Endothelial cell of umbilical vein (primary cell): ENCODE measurements around the gene MGST1. TPM values are rescaled to one million over a fixed set of nuclear protein-coding genes. Genes with fewer than 3 reads are reported as not detected.

Experiments
- BruUV-seq: library from RNA; stranded (reverse); fragments of 400-500 nt; replicated peaks from 2 replicates; lab custom pipeline; 2021; lab: Mats Ljungman, UMichigan
- CTCF ChIA-PET: fragments of 300-600, 350-600 bp; sonication (Branson Sonifier 250); formaldehyde crosslinking; loops from one replicate; lab custom pipeline; 2021; ENCODE audit warnings: antibody characterized with exemption, inconsistent platforms; lab: Charles Lee
- POLR2A ChIA-PET: fragments of 300-600, 350-600 bp; sonication (Branson Sonifier 250); formaldehyde crosslinking; loops from one replicate; lab custom pipeline; 2021; ENCODE audit warnings: antibody characterized with exemption, inconsistent platforms; lab: Charles Lee
- DNase-seq: peaks from one replicate; pipeline ENCODE4 v3.0.0-alpha.2; 2011; ENCODE audit warnings: low read depth, low spot score
- FAIRE-seq: peaks from 2 replicates; lab custom pipeline; 2011; peaks lifted over from hg19 to GRCh38; lab: Jason Lieb, UNC
- H2AFZ ChIP-seq: 2 replicates; pipeline ENCODE4 v1.6.0; 2012; ENCODE audit warnings: low read depth, low read length, control low read depth, inconsistent platforms
- H3K27ac ChIP-seq: 2 replicates; pipeline ENCODE4 v1.5.1; 2011; ENCODE audit warnings: low read depth, mild to moderate bottlenecking, control low read depth, low read length, moderate library complexity; ENCODE audit not compliant: insufficient read depth
- H3K27me3 ChIP-seq, 2 experiments: 2 replicates each; pipeline versions ENCODE4 v1.6.0 to v1.6.1; 2011; ENCODE audit warnings: low read length in 2 of 2, mixed read lengths in 1 of 2; ENCODE audit not compliant: control insufficient read depth in 2 of 2, insufficient read depth in 2 of 2
- H3K36me3 ChIP-seq, 2 experiments: 2 replicates in 1 of 2; 3 replicates in 1 of 2; pipeline ENCODE4 v1.5.1; 2011; ENCODE audit warnings: low read length in 2 of 2, mild to moderate bottlenecking in 1 of 2, moderate library complexity in 1 of 2; ENCODE audit not compliant: control insufficient read depth in 2 of 2, insufficient read depth in 2 of 2; ENCODE audit errors: extremely low read depth in 1 of 2
- H3K4me1 ChIP-seq: 3 replicates; pipeline ENCODE4 v1.5.1; 2011; ENCODE audit warnings: mild to moderate bottlenecking, low read length; ENCODE audit not compliant: control insufficient read depth, insufficient read depth; ENCODE audit errors: extremely low read depth
- H3K4me2 ChIP-seq: 2 replicates; pipeline ENCODE4 v1.6.1; 2011; ENCODE audit warnings: low read length, control low read depth, mixed read lengths; ENCODE audit not compliant: insufficient read depth
- H3K4me3 ChIP-seq, 3 experiments: fragments of 200-600 bp in 1 of 3; sonication (generic), shearing (Covaris generic) in 1 of 3; replicated peaks in 1 of 3; 2 replicates each; pipeline ENCODE4 v1.5.1; 2011 to 2016; ENCODE audit warnings: control low read depth in 3 of 3, low read length in 3 of 3, mild to moderate bottlenecking in 2 of 3, inconsistent platforms in 1 of 3, low read depth in 1 of 3, moderate library complexity in 1 of 3; ENCODE audit not compliant: insufficient read depth in 1 of 3
- H3K79me2 ChIP-seq: 2 replicates; pipeline ENCODE4 v1.6.0; 2012; ENCODE audit warnings: low read length, inconsistent platforms; ENCODE audit not compliant: control insufficient read depth, insufficient read depth
- H3K9ac ChIP-seq: replicated peaks from 2 replicates; pipeline ENCODE3; 2011; ENCODE audit warnings: low read length, control low read depth; ENCODE audit not compliant: insufficient read depth; ENCODE audit errors: extremely low read depth
- H3K9me1 ChIP-seq: replicated peaks from 3 replicates; pipeline ENCODE4 v1.6.0; 2011; ENCODE audit warnings: mild to moderate bottlenecking, low read length; ENCODE audit not compliant: control insufficient read depth, insufficient read depth; ENCODE audit errors: extremely low read depth
- H3K9me3 ChIP-seq: replicated peaks from 2 replicates; pipeline ENCODE4 v1.5.1; 2012; ENCODE audit warnings: low read length, inconsistent platforms; ENCODE audit not compliant: control insufficient read depth, insufficient read depth
- H4K20me1 ChIP-seq: replicated peaks from 2 replicates; pipeline ENCODE3; 2011; ENCODE audit warnings: mild to moderate bottlenecking, low read length; ENCODE audit not compliant: control insufficient read depth, insufficient read depth; ENCODE audit errors: extremely low read depth
- EZH2 ChIP-seq: IDR thresholded peaks from 2 replicates; pipeline ENCODE4 v1.6.1; 2012; ENCODE audit warnings: borderline replicate concordance, low read depth, mild to moderate bottlenecking, moderate library complexity, low read length, inconsistent platforms; ENCODE audit not compliant: severe bottlenecking
- FOS ChIP-seq: IDR thresholded peaks from 2 replicates; pipeline ENCODE4 v1.6.1; 2011; ENCODE audit warnings: mild to moderate bottlenecking, low read length, moderate library complexity, borderline replicate concordance; ENCODE audit not compliant: insufficient read depth
- GATA2 ChIP-seq: IDR thresholded peaks from 2 replicates; pipeline ENCODE4 v1.7.0; 2011; ENCODE audit warnings: low read depth, mild to moderate bottlenecking, moderate library complexity, mixed read lengths, low read length; ENCODE audit not compliant: insufficient read length, insufficient read depth
- JUN ChIP-seq: IDR thresholded peaks from 2 replicates; pipeline ENCODE4 v1.6.1; 2011; ENCODE audit warnings: borderline replicate concordance, low read depth; ENCODE audit not compliant: insufficient read length, insufficient read depth
- MYC ChIP-seq: IDR thresholded peaks from one replicate; pipeline ENCODE4 v1.6.1; 2011; ENCODE audit warnings: mild to moderate bottlenecking, low read depth, low read length
- POLR2A ChIP-seq: IDR thresholded peaks from 2 replicates; pipeline ENCODE4 v1.6.1; 2012; ENCODE audit warnings: low read depth, mild to moderate bottlenecking, control low read depth, low read length
- POLR2AphosphoS5 ChIP-seq: IDR thresholded peaks from 2 replicates; pipeline ENCODE4 v1.6.1; 2012; ENCODE audit warnings: low read depth, mild to moderate bottlenecking, control low read depth, low read length, moderate library complexity; ENCODE audit not compliant: insufficient read depth
- dilution Hi-C: fragments of 300-500 bp; cut with MboI; formaldehyde crosslinking; loops from one replicate; pipeline ENCODE4 v1.15.0; 2019; ENCODE audit warnings: low sequenced_read_pairs; ENCODE audit not compliant: extremely low pct_ligation_motif_present
- intact Hi-C: fragments of 100-400 bp; cut with micrococcal nuclease; formaldehyde crosslinking; loops from one replicate; pipeline ENCODE4 v1.10.0; 2022
- polyA plus RNA-seq, 4 experiments: library from polyadenylated mRNA; depleted of rRNA in 3 of 4; stranded (reverse) in 3 of 4; unstranded in 1 of 4; fragments of >200 nt; gene quantifications; 2 replicates each; pipeline versions ENCODE4 v1.2.1 to v1.2.3, GENCODE V29; 2011 to 2012; ENCODE audit warnings: missing spikeins in 1 of 4
- total RNA-seq: library from RNA; stranded (reverse); gene quantifications from 2 replicates; pipeline ENCODE4 v1.2.3, GENCODE V29; 2021
- TF ChIP-seq, protein P1 (sequence below), 2 donors: IDR thresholded peaks; 1 replicate in 1 of 2; 2 replicates in 1 of 2; pipeline ENCODE4 v1.5.1; 2011; ENCODE audit warnings: low read length in 2 of 2, mild to moderate bottlenecking in 2 of 2, moderate library complexity in 2 of 2, control low read depth in 1 of 2, inconsistent platforms in 1 of 2, low read depth in 1 of 2; ENCODE audit not compliant: insufficient read depth in 1 of 2; ENCODE audit errors: extremely low read depth in 1 of 2
- TF ChIP-seq, protein P2 (sequence below): IDR thresholded peaks from 2 replicates; pipeline ENCODE4 v1.6.1; 2011; ENCODE audit not compliant: insufficient read depth, insufficient read length

MGST1 gene
- total and polyA plus RNA-seq, 2 donors (not counting 3 experiments of a cell fraction or from before 2014, with no cell fraction given): 131 to 170 TPM

DNA sequence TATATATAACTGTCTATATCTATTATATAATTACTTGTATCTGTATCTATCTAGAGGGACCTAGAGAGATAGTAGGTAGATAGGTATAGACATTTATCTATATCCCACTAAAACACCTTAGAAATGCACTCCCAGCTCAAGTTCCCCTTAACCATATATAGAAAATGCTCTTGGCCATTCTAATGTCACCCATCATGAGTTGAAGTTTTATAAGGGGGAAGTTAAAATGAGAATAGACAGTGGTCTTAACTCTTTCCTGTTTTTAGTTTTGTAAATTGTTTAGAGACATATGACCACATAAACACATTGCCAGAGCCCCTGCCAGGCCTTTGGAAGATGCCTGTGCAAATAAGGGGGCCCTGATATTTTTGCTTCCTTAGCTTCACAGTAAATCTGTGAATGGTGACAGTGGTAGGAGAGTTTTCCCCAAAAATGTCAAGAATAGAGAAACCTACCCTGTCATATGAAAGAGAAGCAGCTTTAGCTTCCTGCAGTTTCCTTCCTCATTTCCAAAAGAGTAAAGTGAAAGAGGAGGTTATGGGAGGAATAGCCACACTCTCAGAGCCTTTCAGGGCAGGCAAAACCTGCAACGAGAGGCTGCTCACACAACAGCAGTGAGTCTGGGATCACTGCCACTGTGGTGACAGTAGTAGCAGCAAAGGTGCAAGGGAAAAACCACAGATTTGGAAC lies 45.5 kb downstream of the MGST1 start:
- TF ChIP-seq EZH2 (no peak), MYC (no peak), JUN (no peak), POLR2AphosphoS5 (no peak), POLR2A (no peak), GATA2 (no peak), FOS (no peak)
- TF ChIP-seq, protein P1, sequence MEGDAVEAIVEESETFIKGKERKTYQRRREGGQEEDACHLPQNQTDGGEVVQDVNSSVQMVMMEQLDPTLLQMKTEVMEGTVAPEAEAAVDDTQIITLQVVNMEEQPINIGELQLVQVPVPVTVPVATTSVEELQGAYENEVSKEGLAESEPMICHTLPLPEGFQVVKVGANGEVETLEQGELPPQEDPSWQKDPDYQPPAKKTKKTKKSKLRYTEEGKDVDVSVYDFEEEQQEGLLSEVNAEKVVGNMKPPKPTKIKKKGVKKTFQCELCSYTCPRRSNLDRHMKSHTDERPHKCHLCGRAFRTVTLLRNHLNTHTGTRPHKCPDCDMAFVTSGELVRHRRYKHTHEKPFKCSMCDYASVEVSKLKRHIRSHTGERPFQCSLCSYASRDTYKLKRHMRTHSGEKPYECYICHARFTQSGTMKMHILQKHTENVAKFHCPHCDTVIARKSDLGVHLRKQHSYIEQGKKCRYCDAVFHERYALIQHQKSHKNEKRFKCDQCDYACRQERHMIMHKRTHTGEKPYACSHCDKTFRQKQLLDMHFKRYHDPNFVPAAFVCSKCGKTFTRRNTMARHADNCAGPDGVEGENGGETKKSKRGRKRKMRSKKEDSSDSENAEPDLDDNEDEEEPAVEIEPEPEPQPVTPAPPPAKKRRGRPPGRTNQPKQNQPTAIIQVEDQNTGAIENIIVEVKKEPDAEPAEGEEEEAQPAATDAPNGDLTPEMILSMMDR (IDR thresholded peaks at IDR 0.05; ENCODE audit: extremely low read depth in 1 of 2, insufficient read depth in 1 of 2, low read depth in 1 of 2, low read length in 2 of 2): no peak
- TF ChIP-seq, protein P2, sequence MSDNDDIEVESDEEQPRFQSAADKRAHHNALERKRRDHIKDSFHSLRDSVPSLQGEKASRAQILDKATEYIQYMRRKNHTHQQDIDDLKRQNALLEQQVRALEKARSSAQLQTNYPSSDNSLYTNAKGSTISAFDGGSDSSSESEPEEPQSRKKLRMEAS: no peak
- H3K27me3 ChIP-seq: no peaks in the 10 kb centered on the region
- H3K9me3 ChIP-seq: no peaks in the 10 kb centered on the region
- POLR2A ChIA-PET: no interaction called here
- intact Hi-C loops (no loop called here), dilution Hi-C loops (no loop called here)
- FAIRE-seq: no peak
- no peaks in the 10 kb centered on the region for H3K9me1 ChIP-seq
- H3K36me3 ChIP-seq: no peaks in the 10 kb centered on the region
- no peak overlapping the region for H3K4me3 ChIP-seq
- no peak overlapping the region for H3K4me2 ChIP-seq
- H2AFZ ChIP-seq: no peak overlapping the region
- no peak overlapping the region for H3K9ac ChIP-seq
- CTCF ChIA-PET: no interaction called here
- H3K27ac ChIP-seq: no peak overlapping the region
- no peaks in the 10 kb centered on the region for H4K20me1 ChIP-seq
- no peak for DNase-seq
- H3K79me2 ChIP-seq: no peaks in the 10 kb centered on the region
- H3K4me1 ChIP-seq: no peaks in the 10 kb centered on the region
- no TSS peak for BruUV-seq
